Activated naive CD4-positive, alpha-beta T cell treated with anti-CD3 and anti-CD28 coated beads, Interleukin-2, amount 50 U/mL, for 24 hours (primary cell): ENCODE measurements around the gene CDCA4.
"Not testable (repeated sequence)": the region's sequence is repeated elsewhere in the genome, so short reads cannot be mapped to it uniquely, and the experiment has no call there.

Source experiments
- H3K27ac Mint-ChIP-seq: one replicate; pipeline ENCODE4 v1.8.0; 2021; ENCODE audit warnings: mild to moderate bottlenecking, mixed read lengths
- H3K27me3 Mint-ChIP-seq: one replicate; pipeline ENCODE4 v1.8.0; 2021; ENCODE audit warnings: mixed read lengths
- H3K36me3 Mint-ChIP-seq: one replicate; pipeline ENCODE4 v1.8.0; 2021; ENCODE audit warnings: mixed read lengths
- H3K4me1 Mint-ChIP-seq: one replicate; pipeline ENCODE4 v1.8.0; 2021; ENCODE audit warnings: mixed read lengths
- H3K4me3 Mint-ChIP-seq: one replicate; pipeline ENCODE4 v1.8.0; 2021; ENCODE audit warnings: mild to moderate bottlenecking, mixed read lengths
- H3K9me3 Mint-ChIP-seq: one replicate; pipeline ENCODE4 v1.8.0; 2021; ENCODE audit warnings: mixed read lengths

CDCA4 gene

DNA sequence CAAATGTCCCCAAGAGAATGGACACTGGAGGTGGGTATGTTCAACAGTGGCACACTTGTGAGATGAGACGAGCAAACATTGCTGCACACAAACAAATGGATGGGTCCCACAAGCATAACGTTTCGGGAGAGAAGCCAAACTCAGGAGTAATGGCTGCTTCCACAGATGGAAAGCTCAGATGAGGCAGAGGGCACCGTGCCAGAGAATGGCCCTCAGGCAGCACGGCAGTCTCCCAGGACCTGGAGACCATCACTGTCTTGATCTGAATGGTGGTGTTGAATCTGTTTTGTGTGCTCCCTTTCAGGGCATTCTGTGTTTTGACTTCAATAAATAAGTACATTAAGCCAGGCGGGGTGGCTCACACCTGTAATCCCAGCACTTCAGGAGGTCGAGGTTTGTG, 8.5 kb upstream of the CDCA4 start:
- Mint-ChIP-seq H3K4me1 (peaks cover 29% of the 10 kb centered on the region), H3K27me3 (no peaks in the 10 kb centered on the region), H3K27ac (no peak overlapping the region), H3K36me3 (peaks cover 3% of the 10 kb centered on the region), H3K4me3 (no peak overlapping the region), H3K9me3 (no peaks in the 10 kb centered on the region)

DNA sequence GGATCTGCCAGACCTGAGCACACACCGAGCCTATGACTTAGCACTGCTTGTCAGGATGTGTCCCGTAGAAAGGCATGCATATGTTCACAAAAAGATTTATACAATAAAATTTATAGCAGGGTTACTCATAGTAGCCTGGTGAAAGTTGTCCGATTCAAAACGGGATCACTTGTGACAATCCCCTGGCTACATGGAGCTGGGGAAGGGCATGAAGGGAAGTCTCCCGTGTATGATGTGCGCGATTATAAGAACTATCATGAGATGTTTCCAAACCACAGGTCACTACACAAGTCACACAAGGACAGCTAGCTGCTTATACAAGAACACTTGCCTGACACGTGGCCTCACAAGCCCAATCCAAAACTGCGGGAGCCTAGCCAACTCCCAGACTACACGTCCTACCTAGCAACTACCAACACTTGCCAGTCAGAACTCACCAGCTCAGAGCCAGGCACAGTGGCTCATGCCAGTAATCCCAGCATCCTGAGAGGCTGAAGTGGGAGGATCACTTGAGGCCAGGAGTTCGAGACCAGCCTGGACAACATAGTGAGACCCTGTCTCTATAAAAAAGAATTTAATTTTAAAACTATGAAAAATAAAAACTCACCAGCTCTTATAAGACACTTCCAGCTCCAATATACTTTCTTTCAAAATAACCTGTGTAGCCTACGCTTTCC, 7.5 kb upstream of the CDCA4 start:
- no peaks in the 10 kb centered on the region for H3K36me3 Mint-ChIP-seq
- no peaks in the 10 kb centered on the region for H3K27me3 Mint-ChIP-seq
- no peak overlapping the region for H3K4me3 Mint-ChIP-seq
- H3K9me3 Mint-ChIP-seq, result no peaks in the 10 kb centered on the region
- H3K4me1 Mint-ChIP-seq, result peaks cover 26% of the 10 kb centered on the region
- H3K27ac Mint-ChIP-seq, result no peak overlapping the region

DNA sequence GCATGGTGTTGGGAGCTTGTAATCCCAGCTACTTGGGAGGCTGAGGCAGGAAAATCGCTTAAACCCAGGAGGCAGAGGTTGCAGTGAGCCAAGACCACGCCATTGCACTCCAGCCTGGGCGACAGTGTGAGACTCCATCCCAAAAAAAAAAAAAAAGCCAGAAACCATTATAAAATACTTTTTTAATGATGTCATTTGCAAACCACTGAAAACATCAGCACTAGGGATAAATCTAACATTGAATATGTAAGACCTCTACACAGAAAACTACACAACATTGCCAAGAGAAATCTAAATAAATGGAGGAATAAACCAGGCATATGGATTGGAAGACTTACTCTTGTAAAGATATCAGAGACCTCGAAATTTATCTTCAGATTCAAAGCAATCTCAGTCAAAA, 6.8 kb upstream of the CDCA4 start:
- not testable (repeated sequence) for H3K4me3 Mint-ChIP-seq, H3K9me3 Mint-ChIP-seq, H3K27me3 Mint-ChIP-seq, H3K27ac Mint-ChIP-seq, H3K36me3 Mint-ChIP-seq
- peaks cover 26% of the 10 kb centered on the region for H3K4me1 Mint-ChIP-seq

DNA sequence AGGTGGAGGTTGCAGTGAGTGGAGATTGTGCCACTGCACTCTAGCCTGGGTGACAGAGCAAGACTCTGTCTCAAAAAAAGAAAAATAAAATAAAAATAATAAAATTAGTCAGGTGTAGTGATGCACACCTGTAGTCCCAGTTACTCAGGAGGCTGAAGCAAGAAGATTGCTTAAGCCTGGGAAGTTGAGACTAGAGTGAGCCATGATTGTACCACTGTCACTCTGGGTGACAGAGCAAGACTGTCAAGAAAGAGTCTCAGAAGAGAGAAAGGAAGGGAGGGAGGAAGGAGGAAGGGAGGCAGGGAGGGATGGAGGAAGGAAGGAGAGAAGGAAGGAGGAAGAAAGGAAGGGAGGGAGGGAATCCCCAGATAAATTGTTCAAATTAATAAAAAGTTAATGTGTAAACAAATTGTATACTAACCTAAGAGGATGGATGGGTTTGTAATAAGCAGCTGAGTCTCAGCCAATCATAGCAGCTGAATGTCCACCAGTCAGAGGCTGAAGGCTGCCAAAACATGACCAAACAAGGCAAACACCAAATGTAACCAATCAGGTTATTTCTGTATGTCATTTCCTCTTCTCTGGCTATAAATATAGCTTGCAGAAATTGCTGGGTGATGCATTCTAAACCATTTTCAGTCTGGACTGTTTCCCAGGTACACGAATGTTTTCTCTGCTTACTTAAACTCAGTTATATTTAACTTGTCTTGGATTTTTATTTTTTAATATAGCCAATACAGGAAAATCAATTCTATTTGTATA, 6.1 kb upstream of the CDCA4 start:
- peaks cover 30% of the 10 kb centered on the region for H3K4me1 Mint-ChIP-seq
- no peaks in the 10 kb centered on the region for H3K27me3 Mint-ChIP-seq
- no peaks in the 10 kb centered on the region for H3K9me3 Mint-ChIP-seq
- peak overlapping the region; percentile 5 for H3K27ac Mint-ChIP-seq
- no peaks in the 10 kb centered on the region for H3K36me3 Mint-ChIP-seq
- no peak overlapping the region for H3K4me3 Mint-ChIP-seq

DNA sequence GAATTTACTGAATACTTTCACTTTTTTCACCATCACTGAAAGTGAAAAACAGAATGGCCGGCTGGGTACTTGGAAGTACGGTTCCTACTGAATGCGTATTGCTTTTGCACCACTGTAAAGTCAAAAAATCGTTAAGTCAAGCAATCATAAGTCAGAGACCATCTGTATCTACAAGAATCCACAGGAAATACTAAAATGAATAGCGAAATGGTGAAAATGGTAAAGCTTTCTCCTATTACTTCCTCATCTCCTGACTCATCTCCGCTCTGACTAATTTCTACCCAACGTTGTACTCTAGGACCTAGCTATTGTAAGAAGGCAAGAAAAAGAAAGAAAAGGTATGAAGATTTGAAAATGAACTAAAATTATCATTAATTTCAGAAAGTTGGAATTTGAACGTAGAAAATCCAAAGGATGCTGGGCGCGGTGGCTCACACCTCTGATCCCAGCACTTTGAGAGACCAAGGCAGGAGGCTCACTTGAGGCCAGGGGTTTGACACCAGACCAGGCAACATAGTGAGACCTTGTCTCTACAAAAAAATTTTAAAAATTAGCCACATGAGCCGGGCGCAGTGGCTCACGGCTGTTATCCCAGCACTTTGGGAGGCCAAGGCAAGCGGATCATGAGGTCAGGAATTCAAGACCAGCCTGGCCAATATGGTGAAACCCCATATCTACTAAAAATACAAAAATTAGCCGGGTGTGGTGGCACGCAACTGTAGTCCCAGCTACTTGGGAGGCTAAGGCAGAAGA, 5.3 kb upstream of the CDCA4 start:
- Mint-ChIP-seq H3K27ac (peak overlapping the region; percentile 85), H3K4me1 (peaks cover 36% of the 10 kb centered on the region), H3K9me3 (no peaks in the 10 kb centered on the region), H3K27me3 (no peaks in the 10 kb centered on the region), H3K4me3 (peak overlapping the region; percentile 30), H3K36me3 (peaks cover 4% of the 10 kb centered on the region)

DNA sequence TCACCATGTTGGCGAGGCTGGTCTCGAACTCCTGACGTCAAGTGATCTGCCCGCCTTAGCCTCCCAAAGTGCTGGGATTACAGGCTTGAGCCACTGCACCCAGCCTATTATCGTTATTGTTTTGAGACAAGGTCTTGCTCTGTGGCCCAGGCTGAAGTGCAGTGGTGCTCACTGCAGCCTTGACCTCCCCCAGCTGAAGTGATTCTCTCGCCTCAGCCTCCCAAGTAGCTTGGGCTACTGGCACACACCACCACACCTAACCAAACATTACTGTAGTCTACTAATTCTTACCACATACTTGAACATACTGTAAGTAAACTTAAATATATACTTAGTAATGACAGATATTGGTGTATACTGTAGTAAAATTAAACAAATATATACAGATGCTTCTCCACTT, 4.5 kb upstream of the CDCA4 start:
- peaks cover 4% of the 10 kb centered on the region for H3K36me3 Mint-ChIP-seq
- H3K27me3 Mint-ChIP-seq, result no peaks in the 10 kb centered on the region
- H3K27ac Mint-ChIP-seq, result peak overlapping the region; percentile 86
- peaks cover 36% of the 10 kb centered on the region for H3K4me1 Mint-ChIP-seq
- H3K4me3 Mint-ChIP-seq, result no peak overlapping the region
- H3K9me3 Mint-ChIP-seq, result no peaks in the 10 kb centered on the region

DNA sequence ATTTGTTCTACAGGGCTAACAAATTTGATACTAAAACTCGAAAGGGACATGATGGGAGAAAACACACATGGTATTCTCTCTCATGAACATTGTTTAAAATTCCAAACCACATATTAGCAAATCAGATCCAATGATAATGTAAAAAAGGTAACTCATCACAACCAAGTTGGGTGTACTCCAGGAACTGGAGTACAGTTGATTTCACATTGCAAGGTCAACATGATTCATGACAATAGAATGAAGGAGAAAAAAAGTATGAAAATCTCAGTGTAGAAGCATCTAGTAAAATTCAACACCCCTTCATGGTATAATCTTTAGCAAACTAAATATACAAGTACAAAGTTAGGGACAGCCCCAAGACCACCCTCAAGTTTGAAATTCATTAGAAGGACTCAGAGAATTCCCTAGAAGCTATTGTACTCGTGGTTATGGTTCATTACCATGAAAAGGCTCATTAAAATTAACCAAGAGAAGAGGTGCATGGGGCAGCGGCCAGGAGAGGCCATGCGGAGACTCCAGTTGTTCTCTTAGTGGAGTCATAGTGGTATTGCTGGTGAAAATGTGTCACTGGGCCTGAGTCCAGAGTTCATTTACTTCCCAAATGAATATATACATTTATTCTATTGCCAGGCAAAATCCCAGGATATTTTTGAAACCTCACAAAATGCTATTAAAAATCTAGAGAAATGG, 3.1 kb upstream of the CDCA4 start:
- Mint-ChIP-seq H3K4me1 (peaks cover 48% of the 10 kb centered on the region), H3K27ac (peak overlapping the region; percentile 53), H3K27me3 (no peaks in the 10 kb centered on the region), H3K4me3 (peak overlapping the region; percentile 61), H3K9me3 (no peaks in the 10 kb centered on the region), H3K36me3 (peaks cover 4% of the 10 kb centered on the region)

DNA sequence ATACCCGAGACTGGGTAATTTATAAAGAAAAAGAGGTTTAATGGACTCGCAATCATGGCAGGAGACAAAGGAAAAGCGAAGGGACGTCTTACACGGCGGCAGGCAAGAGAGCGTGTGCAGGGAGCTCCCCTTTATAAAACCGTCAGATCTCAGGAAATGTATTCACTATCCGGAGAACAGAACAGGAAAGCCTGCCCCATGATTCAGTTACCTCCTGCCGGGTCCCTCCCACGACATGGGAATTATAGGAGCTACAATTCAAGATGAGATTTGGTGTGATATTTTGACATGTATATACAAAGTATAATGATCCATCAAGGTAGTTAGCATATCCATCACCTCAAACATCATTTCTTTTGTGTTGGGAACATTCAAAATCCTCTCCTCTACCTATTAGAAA, 2.3 kb upstream of the CDCA4 start:
- Mint-ChIP-seq H3K36me3 (peaks cover 4% of the 10 kb centered on the region), H3K27ac (peak overlapping the region; percentile 53), H3K4me3 (peak overlapping the region; percentile 98), H3K27me3 (no peaks in the 10 kb centered on the region), H3K4me1 (peaks cover 53% of the 10 kb centered on the region), H3K9me3 (no peaks in the 10 kb centered on the region)

DNA sequence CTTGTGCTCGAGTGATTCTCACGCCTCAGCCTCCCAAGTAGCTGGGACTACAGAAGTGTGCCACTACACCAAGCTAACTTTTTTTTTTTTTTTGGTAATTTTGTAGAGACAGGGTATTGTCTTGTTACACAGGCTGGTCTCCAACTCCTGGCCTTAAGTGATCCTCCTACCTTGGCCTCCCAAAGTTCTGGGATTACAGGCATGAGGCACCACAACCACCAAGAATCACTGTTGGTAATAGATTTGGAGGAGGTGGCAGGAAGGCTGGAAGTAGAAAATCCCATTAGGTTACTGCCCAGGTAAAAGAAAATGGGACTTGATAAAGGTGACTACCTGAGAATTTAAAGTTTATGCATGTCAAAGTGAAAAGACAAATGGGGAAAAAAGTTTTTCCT, 1.4 kb upstream of the CDCA4 start:
- Mint-ChIP-seq H3K36me3 (peaks cover 4% of the 10 kb centered on the region), H3K27ac (no peak overlapping the region), H3K27me3 (no peaks in the 10 kb centered on the region), H3K9me3 (no peaks in the 10 kb centered on the region), H3K4me3 (peak overlapping the region; percentile 98), H3K4me1 (peaks cover 61% of the 10 kb centered on the region)

DNA sequence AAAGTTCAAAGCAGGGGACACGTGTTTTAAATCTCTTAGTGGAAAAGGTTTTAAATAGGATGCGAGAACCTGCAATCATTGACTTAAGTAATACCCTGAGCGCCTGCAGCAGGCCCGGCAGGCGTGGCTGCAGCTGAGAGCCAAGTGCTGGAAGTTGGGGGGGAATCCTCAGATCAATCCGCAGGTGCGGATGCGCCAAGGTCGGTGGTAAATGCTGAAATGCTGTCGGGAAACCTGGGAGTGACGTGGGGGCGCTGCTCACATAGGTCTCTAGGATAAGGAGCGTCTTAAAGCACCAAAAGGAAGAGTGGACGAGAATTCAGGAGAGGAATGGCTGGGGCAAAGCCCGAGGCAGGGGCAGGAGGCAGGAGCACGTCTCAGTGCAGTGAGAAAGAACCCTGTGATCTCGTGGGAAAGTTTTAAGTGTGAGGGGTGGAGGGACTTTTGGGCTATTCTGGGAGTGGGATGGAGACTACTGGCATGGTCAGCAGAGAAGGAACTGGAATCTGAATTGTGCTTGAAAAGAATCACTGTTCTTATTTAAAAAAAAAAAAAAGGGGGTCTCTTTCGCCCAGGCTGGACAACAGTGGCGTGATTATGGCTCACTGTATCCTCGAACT, 883 bp upstream of the CDCA4 start:
- no peaks in the 10 kb centered on the region for H3K27me3 Mint-ChIP-seq
- H3K36me3 Mint-ChIP-seq, result peaks cover 5% of the 10 kb centered on the region
- no peaks in the 10 kb centered on the region for H3K9me3 Mint-ChIP-seq
- H3K27ac Mint-ChIP-seq, result peak overlapping the region; percentile 97
- H3K4me1 Mint-ChIP-seq, result peaks cover 63% of the 10 kb centered on the region
- peak overlapping the region; percentile 98 for H3K4me3 Mint-ChIP-seq

DNA sequence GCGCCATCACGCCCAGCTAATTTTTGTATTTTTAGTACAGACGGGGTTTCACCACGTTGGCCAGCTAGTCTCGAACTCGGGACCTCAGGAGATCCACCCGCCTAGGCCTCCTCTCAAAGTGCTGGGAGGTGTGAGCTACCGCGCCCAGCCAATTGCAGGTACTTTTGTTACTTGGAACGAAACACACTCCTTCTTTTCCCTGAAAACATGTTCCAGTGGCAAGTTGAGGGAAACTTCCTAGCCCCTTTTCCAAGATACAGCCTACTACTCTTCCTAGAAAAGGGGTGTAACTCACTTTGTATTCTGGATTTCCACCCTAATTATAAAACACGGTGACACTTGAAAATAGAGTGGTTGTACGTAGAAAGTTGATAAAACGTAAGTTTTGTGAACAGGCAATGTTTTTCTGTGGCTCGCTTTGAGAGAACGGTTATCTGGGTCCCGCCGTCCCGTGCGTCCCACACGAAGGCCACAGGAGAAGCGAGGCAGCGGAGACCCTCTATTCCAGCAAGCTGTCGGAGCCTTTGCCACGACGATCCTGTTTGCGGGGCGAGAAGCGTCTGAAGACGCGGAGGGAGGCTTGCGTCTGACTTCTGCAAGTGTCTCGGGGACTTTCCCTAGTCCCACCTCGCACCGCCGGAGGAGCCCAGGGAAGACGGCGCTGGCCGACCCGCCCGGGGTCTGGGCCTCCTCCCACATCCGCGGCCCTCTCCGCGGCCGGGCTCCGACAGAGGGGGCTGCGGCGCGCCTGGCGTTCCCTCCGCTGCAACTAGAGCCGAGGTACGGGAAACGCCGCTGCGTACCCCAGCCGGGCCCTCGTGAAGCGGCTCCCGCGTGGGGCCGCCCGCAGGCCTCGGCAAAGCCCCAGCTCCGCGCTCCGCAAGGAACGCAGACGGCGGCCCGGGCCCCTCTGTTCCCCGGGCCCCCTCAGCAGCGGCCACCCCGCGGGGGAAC, 745 bp downstream of the CDCA4 start:
- H3K27ac Mint-ChIP-seq, result peak overlapping the region; percentile 62
- H3K4me1 Mint-ChIP-seq, result peaks cover 66% of the 10 kb centered on the region
- no peaks in the 10 kb centered on the region for H3K9me3 Mint-ChIP-seq
- H3K27me3 Mint-ChIP-seq, result no peaks in the 10 kb centered on the region
- H3K4me3 Mint-ChIP-seq, result peak overlapping the region; percentile 94
- peaks cover 6% of the 10 kb centered on the region for H3K36me3 Mint-ChIP-seq

DNA sequence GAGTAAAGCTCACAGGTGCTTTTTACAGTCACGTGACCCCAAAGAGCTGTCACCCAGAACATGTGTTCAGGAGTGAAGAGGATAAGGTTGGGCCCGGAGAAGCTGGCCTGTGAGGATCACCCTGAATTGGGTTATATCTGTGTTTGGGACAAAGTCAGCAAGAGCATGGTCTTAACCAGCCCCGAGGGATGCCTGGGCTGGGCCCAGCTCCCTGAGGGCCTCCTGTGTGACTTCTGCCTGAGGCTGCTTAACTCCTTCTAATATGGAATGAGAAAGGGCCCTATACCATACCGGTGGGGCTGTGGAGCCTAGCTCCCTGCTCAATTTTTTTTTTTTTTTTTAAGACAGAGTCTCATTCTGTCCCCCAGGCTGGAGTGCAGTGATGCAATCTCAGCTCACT, 2.5 kb downstream of the CDCA4 start:
- Mint-ChIP-seq H3K27me3 (no peaks in the 10 kb centered on the region), H3K4me3 (peak overlapping the region; percentile 94), H3K36me3 (peaks cover 6% of the 10 kb centered on the region), H3K9me3 (no peaks in the 10 kb centered on the region), H3K27ac (no peak overlapping the region), H3K4me1 (peaks cover 78% of the 10 kb centered on the region)

DNA sequence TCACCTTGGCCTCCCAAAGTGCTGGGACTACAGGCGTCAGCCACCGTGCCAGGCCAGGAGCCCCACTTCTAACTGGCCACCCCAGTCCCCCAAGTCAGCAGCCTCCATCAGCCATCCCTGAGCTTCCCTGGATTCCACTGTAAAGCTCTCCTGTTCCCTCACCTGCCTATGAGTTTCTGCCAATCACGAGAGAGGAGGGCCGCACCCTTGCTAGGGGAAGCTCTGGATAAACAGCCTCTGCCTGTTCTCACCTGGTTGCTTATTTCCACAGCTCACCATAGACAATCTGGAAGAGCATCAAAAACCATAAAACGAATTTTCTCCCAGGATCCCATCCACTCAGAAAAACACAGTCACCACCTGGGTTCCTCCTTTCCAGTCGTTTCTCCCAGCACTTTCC, 5.0 kb downstream of the CDCA4 start:
- H3K27ac Mint-ChIP-seq, result peak overlapping the region; percentile 19
- no peaks in the 10 kb centered on the region for H3K9me3 Mint-ChIP-seq
- H3K4me1 Mint-ChIP-seq, result peaks cover 66% of the 10 kb centered on the region
- peaks cover 2% of the 10 kb centered on the region for H3K36me3 Mint-ChIP-seq
- H3K27me3 Mint-ChIP-seq, result no peaks in the 10 kb centered on the region
- H3K4me3 Mint-ChIP-seq, result peak overlapping the region; percentile 11

DNA sequence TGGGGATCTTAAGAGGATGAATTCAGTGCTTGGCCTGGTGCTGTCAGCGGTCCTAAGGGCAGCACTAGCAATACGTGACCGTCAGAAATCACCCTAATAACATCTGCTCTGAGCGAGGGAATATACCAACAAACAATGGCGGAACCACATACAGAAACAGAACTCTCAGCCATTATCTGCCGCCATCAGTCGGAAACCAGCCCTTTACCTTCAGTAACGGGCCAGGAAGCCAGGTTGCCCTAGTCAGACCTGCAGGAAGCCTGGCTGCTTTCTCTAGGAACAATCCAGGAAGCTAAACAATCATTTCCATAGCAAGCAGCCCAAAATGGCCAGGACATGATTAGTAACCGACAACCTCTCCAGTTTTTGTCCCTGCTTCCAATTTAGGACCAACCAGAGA, 5.6 kb downstream of the CDCA4 start:
- no peaks in the 10 kb centered on the region for H3K9me3 Mint-ChIP-seq
- H3K4me3 Mint-ChIP-seq, result no peak overlapping the region
- H3K27ac Mint-ChIP-seq, result peak overlapping the region; percentile 27
- H3K36me3 Mint-ChIP-seq, result peaks cover 2% of the 10 kb centered on the region
- H3K4me1 Mint-ChIP-seq, result peaks cover 66% of the 10 kb centered on the region
- H3K27me3 Mint-ChIP-seq, result no peaks in the 10 kb centered on the region
